Left ventricle myocardium inferior (tissue), 1 donor: Measurements from ENCODE around the gene HOXC10. TPM values are rescaled to one million over a fixed set of nuclear protein-coding genes. Genes with fewer than 3 reads are reported as not detected.
A peak's percentile ranks its signal among the peaks of the same experiment; 100 is the strongest.

Source experiments
- DNase-seq: peaks from one replicate; pipeline ENCODE4 v3.0.0-alpha.2; 2020
- H3K27ac ChIP-seq: fragments of 200-600 bp; replicated peaks from 2 replicates; pipeline ENCODE4 v1.8.0; 2021
- H3K27me3 ChIP-seq: fragments of 200-600 bp; 2 replicates; pipeline ENCODE4 v1.8.0; 2021; ENCODE audit warnings: low read depth
- H3K36me3 ChIP-seq: fragments of 200-600 bp; 2 replicates; pipeline ENCODE4 v1.8.0; 2021
- H3K4me1 ChIP-seq: fragments of 200-600 bp; 2 replicates; pipeline ENCODE4 v1.8.0; 2021
- H3K4me3 ChIP-seq: fragments of 200-600 bp; 2 replicates; pipeline ENCODE4 v1.8.0; 2021; ENCODE audit warnings: mild to moderate bottlenecking, moderate library complexity
- H3K9me3 ChIP-seq: fragments of 200-600 bp; replicated peaks from 2 replicates; pipeline ENCODE4 v1.8.0; 2021
- CTCF ChIP-seq: fragments of 200-600 bp; IDR thresholded peaks from 2 replicates; pipeline ENCODE4 v1.8.0; 2021; ENCODE audit warnings: antibody characterized with exemption, mild to moderate bottlenecking, borderline replicate concordance
- intact Hi-C: fragments of 100-400 bp; cut with micrococcal nuclease; formaldehyde crosslinking; loops from one replicate; pipeline ENCODE4 v1.11.0; 2022
- total RNA-seq: library from RNA; stranded (reverse); fragmentation: NEBNext Ultra II Directional; extraction: Animal tissue kit (Norgen Biotek cat#: 25700); gene quantifications from one replicate; pipeline ENCODE4 v1.2.1, GENCODE V29; 2021
- donor health status: DM: no; HTN: yes; CAD: no; lungs with severe emphysema.

The HOXC10 gene
- total RNA-seq, 1 donor from 2014 or later = not detected

DNA sequence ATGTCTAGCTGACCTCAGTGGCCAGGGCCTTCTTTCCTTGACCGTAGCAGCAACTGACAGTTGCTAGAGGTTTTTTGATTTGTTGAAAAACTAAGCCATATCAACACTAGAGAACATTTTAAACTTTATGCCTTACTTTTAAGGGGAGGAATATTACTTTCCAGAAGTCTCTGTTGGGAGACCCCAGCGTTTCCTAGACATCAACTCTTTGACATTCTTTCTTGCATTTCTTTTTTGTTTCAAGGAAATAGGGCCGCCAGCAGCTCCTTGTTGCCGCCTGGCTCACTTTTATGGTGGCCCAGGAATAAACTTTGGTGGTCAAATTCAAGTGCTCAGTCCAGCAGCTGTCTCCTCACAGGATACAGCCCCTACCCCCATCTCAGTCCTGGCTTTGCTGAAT is 14.5 kb upstream of the HOXC10 start:
- DNase-seq = no peak
- intact Hi-C loops = no loop called here

GRCh38 chr12:53971129-53971528 is 13.8 kb upstream of the HOXC10 start:
- Histone ChIP-seq H3K36me3 (no peaks in the 10 kb centered on the region), H3K4me1 (peaks cover 35% of the 10 kb centered on the region), H3K4me3 (no peak overlapping the region), H3K9me3 (no peaks in the 10 kb centered on the region), H3K27ac (no peak overlapping the region), H3K27me3 (peaks cover 100% of the 10 kb centered on the region)
- DNase-seq = no peak
- no peak for TF ChIP-seq CTCF
- intact Hi-C loops = no loop called here

More for the DNA sequence above, 14.5 kb upstream of the HOXC10 start:
- H3K27me3 ChIP-seq = peaks cover 100% of the 10 kb centered on the region
- H3K4me3 ChIP-seq = no peak overlapping the region
- H3K4me1 ChIP-seq = peaks cover 37% of the 10 kb centered on the region
- no peaks in the 10 kb centered on the region for H3K9me3 ChIP-seq
- H3K27ac ChIP-seq = no peak overlapping the region
- TF ChIP-seq CTCF = no peak
- no peaks in the 10 kb centered on the region for H3K36me3 ChIP-seq

GRCh38 chr12:53971686-53972085 is 13.3 kb upstream of the HOXC10 start:
- TF ChIP-seq CTCF = no peak
- DNase-seq = no peak
- H3K36me3 ChIP-seq = no peaks in the 10 kb centered on the region
- no peaks in the 10 kb centered on the region for H3K9me3 ChIP-seq
- H3K4me1 ChIP-seq = peaks cover 29% of the 10 kb centered on the region
- intact Hi-C loops = no loop called here
- H3K4me3 ChIP-seq = no peak overlapping the region
- H3K27me3 ChIP-seq = peaks cover 100% of the 10 kb centered on the region
- no peak overlapping the region for H3K27ac ChIP-seq

DNA sequence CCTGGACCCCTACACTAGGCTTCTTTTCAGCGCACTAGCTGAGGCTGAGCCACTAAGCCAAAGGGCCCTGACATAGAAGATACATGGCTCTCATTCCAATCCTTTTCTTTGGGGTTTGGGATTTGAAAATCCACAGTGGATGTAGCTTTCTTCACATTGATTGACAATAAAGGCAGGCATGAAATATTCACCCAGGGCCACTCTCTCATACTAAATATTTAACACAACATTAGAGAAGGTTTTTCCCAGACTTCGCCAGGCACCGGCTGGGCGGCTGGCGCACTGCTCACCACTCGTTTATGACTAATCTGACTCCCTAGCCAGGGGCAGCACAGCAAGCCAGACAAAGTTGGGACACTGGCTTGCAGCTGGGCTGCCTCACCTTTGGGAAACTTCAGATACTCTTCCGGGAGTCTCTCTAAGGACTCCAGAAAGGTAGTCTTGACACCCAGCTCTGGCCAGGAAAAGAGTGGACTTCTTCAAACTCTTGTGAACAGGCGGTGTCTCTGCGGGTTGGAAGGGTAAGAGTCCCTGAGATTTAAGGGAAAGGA is 12.7 kb upstream of the HOXC10 start:
- Histone ChIP-seq H3K36me3 (no peaks in the 10 kb centered on the region), H3K4me1 (peaks cover 27% of the 10 kb centered on the region), H3K27ac (no peak overlapping the region), H3K9me3 (no peaks in the 10 kb centered on the region), H3K27me3 (peaks cover 100% of the 10 kb centered on the region), H3K4me3 (no peak overlapping the region)
- intact Hi-C loops = no loop called here
- TF ChIP-seq CTCF = no peak
- DNase-seq = no peak

DNA sequence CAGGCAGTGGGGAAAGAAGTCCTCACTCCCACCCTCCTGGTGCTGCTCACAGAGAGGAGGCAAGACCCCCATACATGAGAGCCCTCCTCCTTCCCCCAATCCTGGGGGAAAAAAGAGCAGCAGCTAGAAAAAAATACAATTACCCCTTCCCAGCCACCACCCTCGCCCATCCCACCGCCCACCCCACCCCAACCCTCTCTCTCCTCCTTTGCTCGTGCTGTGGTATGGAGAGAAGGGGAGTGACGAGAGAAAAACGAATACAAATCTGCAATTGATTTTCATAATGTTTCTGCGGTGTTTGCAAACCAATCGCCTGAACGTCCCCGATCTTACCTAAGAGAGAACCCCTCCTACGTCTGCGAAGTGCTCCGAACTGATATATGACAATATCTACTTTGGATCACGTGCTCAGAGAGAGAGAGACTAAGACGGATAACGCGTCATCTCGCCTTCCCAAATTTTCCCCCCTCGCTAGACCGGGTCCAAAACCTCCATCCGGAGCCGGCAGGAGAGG is 12.2 kb upstream of the HOXC10 start, which contains the start of gene HOXC11:
HOXC11 (plus strand) TSS at position 405 of the 514 bp plus-strand sequence. CDS start 116 bp downstream, outside the sequence.
- Histone ChIP-seq H3K36me3 (no peaks in the 10 kb centered on the region), H3K9me3 (no peaks in the 10 kb centered on the region), H3K27me3 (peaks cover 100% of the 10 kb centered on the region), H3K27ac (no peak within 1 kb of the TSS), H3K4me3 (peak within 1 kb of the TSS; percentile 48), H3K4me1 (peaks cover 27% of the 10 kb centered on the region)
- DNase-seq = no peak
- intact Hi-C loops = no loop called here
- no peak for TF ChIP-seq CTCF
